HG03439 (cell line): ENCODE measurements around the gene GREB1.

Source experiments
- ATAC-seq: cut with Tn5 transposase; IDR thresholded peaks from one replicate; pipeline ENCODE4 v1.9.1; 2021; ENCODE audit warnings: mild to moderate bottlenecking, moderate library complexity; ENCODE audit not compliant: unreplicated experiment

GREB1 gene

DNA sequence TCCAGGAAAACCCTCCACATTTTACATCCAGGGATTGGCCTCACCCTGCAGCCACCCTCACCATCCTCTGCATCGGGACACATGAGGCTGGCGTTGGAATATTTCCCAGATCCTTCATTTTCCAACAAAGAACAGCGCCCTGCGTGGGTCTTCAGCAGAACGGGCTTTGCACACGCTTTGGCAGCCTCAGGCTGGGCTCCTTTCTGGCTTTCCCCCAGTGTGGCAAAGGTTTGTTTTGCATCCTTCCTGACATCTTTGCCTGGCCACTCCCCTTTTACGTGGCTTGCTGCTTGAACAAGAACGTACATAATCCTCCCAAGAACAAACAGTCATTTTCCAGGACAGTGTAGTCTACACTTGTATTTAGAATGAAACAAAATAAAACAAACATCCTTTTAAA is 25.6 kb upstream of the GREB1 start:
- no peak for ATAC-seq

DNA sequence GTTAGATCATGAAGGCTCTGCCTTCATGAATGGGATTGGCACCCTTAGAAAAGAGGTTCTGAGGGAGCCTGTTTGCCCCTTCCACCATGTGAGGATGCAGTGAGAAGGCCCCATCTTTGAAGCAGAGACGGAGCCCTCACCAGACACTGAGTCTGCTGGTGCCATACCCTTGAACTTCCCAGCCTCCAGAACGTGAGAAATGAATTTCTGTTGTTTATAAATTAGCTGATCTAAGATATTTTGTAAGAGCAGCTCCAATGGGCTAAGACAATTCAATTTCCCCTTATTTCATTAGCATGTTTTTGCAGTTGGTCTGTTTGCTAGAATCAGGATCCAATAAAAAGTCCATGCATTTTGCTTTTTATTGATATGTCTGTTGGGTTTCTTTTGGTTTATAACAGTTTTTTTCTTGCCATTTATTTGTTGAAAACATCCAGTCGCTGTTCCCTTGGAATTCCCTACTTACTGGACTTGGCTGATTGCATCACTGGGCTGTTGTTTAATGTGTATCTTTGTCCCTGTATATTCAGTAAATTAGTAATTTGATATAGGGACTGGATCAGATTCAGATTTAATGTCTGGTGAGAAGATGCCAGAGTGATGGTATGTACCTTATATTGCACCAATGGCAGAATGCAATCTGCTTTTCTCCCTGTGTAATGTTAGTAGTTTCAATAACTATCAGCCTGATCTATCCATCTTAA is 24.0 kb upstream of the GREB1 start:
- no peak for ATAC-seq

DNA sequence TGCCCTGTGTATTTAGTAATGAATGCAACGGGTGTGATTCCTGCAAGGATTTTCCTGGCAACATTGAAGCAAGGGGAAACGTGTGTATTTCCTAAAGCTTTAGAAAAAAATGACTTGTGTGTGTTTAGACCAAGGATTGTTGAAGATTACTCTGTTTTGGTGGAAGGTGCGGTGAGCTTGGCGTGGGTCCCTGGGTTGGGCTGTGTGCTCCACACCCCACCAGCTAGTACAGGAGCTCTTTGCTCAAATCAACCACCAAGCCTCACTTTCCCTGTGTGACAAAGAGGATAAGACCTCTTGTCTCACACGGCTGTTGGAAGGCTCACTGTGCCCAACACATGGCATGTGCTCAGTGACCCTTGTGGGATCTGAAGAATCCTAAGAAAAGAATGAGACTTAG is 21.4 kb upstream of the GREB1 start:
- ATAC-seq, result no peak

DNA sequence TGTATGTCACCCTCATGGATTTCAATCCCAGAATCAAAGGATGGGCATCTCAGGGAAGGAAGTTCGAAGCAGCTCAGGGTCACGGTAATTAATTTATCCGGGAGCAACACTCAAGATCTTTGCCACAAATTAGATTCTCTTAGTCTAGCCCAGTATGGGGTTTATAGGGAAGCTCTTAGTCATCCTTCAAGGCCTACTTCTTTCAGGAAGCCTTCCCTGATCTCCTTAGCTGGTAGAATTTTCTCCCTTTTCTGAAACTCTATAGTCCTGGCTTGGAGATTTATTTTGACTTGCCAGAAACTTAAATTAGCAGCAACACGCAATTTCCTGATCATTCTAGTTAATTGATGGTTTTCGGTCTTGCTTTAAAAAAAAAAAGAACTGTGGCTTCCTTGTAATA is 20.5 kb upstream of the GREB1 start:
- no peak for ATAC-seq

DNA sequence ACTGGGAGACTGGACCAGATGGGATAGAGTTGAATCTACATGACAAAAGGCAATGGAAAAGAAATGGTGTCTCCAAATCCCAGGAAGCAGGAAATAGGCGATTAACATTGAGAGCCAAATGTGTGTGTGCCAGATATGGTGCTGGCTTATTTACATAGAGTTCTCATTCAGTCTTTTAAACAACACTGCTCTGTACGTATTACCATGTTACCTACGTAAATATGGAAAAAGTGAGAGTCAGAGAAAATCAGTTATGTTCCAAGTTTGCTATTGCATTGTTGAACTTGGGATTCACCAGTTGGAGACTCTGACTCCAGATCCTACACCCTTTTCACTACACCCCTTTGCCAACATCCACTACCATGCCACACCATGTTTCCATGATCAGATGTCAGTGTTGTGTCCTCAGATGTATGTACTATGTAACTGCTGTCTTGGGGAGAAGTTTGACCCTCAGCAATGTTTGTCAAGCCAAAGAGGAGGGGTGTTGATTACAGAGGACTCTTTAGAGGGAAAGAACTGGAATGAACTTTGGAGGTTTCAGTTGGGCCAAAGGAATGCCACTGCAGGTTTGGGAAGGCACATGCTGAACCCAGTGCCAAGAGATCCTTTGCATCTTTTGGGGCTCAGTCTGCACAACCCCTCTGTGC is 19.6 kb upstream of the GREB1 start:
- ATAC-seq, result no peak

DNA sequence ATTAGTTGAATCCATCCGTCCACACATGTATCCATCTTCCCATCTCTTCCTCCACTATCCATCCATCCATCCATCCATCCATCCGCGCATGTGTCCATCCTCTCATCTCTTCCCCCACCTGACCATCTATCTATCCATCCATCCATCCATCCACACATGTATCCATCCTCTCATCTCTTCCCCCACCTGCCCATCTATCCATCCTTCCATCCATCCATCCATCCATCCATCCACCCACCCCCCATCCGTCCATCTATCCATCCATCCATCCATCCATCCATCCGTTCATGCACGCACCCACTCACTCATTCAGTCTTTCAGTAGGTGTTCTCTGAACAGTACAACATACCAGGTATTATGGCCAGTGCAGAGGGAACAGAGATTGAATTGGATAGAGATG is 18.9 kb upstream of the GREB1 start:
- ATAC-seq, result no peak

DNA sequence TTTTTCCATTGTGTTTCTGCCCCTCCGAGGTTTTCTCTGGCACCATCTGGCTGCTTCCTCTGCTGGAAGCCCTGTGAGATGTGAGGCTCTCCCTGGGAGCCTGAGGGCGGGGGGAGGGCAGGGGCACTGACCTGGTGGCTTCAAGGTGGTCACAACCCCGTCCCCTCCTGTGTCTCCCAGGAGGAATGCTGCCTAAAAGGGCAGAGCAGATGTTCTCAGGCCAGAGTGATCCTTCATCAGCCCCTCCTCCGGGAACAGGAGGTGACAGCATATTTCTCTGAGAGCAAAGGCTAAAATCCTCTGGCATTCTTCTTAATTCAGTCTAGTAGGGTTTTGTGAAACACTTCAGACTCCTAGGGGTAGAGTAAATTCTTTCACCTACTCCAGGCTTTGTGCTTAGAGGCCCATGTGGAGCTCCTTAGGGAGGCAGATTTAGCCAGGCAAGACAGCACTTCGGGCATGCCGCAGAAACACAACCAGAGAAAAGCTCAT is 18.3 kb upstream of the GREB1 start:
- ATAC-seq, result no peak

DNA sequence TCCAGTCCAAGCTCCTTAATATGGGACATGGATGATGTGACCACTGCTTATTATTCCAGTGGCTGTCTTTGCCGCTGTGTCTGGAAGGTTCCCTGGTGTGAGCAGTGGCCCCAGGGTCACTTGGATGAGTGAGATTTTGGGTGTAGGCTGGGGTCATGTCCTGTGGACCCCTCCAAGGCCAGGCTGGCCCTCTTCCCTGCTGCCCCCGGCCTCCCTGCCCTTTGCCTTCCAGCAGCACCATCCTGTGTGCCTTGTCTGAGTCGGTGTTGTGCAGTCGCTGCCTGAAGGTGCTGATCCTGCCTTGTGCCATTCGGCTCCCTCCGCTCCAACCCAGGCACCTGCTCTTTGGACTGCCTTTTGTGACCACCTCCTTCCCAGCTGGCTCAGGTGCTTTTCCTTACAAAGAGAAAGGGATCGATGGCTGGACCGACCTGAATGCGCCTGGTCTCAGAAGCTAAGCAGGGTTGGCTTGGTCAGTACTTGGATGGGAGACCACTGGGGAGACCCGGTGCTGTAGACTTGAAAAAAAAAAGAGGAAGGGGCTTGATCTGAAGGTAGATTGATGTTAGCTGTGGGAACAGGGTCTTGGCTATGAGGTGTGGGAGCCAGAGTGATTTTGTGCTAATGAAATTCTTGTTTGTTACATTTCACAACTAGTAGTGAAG is 16.7 kb upstream of the GREB1 start:
- no peak for ATAC-seq

DNA sequence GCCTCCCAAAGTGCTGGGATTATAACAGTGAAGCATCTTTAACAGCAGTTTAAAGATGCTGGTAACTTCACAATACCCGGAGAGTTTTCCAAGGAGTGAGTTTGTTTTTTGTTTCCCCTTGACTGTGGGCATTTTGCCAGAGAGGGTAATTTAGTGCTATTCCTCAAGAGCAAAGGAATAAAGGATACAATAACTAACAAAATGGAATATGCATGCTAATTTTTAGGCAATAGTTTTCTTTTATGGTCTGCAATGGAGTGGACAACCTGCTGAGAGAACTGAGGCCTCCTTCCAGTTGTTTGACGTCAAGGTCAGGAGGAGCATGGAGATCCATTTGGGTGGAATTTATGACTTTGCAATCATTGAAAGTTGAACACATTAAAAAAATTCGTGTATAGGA is 15.9 kb upstream of the GREB1 start:
- no peak for ATAC-seq

DNA sequence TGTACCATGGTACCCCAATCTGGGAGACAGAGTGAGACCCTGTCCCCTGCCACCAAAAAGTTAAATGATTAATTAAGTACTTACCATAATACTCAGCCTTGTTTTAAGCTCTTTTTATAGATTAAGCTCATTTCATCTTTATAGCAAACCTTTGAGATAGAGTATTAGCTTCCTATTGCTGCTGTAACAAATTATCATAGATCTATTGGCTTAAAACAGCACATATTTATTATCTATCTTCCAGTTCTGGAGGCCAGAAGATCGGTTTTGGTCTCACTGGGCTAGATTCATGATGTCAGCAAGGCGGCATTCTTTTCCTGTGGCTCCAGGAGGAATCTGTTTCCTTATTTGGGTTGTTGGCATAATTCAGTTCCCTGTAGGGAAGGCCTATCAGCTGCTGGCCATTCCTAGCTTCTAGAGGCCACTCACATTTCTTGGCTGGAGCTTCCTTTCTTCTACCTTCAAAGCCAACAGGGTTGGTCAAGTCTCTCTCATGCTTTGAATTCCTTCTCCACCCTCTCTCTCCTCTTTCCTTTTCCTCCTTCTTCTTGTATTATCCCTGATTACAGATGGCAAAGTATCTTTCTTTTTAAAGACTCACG is 13.7 kb upstream of the GREB1 start:
- ATAC-seq, result no peak

DNA sequence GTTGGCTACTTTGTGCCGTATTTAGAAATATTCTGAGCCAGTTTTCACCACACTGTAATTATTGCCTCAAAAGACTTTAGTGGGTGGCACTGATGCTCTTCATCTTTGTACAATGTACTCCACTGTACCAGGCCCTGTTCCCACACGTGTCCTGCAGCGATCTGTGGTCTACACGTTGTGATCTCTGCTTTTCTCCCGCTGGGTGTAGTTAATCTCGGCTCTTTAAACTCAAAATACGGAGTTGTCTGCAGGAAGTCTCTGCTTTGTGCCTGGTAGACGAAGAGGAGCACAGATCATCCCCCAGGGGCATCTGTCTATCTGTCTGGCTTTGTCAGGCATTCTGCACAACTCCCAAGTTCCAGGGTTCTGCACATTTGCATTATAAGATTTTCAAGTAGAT is 12.1 kb upstream of the GREB1 start:
- ATAC-seq, result no peak

DNA sequence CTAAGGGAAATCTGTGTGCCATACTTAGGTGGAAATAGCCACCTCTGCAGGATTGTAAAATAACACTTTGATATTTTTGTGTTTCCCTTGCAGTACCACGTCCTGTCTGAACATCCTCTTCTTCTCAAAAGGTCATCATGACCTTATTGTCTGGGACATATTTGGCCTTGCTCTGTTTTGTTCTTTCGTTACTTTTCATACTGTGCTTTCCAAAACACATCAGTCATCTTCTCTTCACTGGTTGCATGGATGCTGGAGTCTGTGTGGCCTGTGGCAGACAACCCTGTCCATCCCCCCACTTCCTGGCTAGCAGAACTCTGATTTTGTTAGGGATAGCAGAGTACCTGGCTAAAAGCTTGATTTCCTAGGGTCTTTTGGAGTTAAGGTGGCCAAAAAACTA is 9.4 kb upstream of the GREB1 start:
- no peak for ATAC-seq

DNA sequence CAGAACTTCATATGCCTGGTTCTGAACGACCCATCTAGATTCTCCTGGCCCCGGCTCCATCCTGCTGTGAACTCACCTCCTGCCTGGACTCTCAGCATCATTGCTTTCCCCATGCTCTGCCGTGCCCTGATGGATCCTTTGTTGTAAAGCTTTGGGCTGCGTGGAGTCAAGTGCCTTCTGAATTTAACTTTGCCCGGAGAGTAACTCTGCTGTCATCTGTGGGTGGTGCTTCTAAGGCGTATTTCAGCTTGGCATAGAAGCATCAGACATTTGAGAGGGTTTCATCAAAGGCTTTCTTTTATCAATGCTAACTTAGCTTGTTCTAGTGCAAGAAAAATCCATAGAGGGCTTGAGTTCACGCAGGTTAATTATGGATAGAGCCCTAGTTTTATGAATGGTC is 8.1 kb upstream of the GREB1 start:
- ATAC-seq, result no peak

DNA sequence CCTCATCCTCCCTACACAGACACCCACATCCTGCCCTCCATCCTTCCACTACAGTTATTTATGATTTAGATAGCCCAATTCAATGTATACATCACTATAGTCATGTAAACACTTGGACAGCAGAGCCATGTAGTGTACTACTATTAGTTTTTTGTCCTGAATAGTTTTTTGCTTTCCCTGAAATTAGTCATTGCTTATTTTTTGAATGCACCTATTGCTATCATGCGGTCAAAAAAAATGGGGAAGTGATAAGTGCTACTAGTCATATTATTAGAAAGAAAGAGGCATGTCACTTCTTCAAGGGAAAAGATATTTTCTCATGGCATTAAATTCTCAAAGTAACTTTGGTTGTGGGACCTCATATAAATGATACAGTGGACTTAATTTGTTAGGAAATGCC is 6.8 kb upstream of the GREB1 start:
- no peak for ATAC-seq

DNA sequence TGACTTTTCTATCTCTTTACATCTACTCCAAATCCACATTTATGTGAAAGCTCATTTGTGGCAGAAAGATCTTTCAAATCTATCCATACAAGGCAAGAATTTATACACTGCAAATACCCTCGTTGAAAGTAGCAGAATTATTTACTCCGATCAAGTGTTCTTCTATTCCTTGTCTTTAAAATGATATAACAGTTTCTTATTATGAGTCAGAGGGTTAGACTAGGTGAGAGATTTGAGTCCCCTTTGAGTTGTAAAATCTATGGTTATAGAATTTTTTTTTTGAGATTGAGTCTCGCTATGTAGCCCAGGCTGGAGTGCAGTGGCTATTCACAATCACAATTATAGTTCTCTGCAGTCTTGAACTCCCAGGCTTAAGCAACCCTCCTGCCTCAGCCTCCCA is 5.6 kb upstream of the GREB1 start:
- no peak for ATAC-seq

DNA sequence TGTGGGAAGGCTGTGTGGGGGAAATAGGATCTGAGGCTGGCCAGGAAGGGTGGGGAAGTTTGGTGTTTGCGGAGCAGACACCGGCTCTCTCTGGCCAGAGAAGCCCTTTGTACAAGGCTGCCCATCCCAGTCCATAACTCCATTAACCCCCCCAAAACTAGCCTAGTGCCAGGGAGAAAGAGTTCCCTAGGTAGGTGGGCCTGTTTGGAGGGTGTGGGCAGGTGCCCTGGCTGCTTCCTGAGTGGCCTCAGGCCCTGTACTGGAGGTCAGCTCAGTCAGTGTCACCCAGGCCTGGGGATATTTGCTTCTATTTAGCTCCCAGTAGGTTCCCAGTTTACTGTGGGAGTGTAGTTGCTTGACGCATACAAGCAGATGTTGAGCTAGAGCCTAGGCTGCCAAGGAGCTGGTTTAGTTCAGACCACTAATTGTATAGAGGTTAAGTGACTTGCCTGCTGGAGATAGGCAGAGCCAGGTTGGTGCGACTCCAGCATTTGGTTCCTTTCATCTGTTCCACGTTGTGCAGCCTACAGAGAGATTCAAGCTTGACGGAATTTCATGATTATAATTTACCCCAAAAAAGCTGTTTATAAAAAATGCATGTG is 2.9 kb upstream of the GREB1 start:
- ATAC-seq, result no peak

DNA sequence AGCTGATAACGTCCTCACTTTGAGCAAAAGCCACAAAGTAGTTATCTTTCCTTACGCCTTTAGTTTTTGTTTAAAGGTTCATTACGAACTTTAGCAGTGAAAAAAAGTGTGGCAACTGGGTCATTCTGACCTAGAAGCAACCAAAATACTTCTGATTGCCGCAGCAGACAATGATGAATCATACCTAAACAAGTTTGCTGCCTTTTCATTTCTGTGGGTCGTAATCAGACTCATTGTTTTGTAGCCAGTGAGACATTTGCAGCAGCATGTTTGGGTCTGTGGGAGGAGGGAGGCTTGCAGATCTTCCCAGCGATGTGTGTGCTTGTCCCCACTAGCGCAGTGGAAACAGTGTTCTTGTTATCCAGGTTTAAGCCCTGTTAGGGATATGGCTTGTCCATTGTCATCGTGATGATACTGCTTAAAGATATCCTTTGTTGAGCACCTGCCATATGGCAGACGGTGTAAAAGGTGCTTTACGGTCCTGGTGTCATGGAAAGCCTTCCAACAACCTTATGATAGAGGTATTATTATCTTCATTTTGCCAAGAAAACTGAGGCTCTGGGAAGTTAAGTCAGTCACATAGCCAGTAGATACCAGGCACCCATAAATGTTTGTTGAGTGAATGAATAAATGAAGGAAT is 1.3 kb upstream of the GREB1 start:
- no peak for ATAC-seq

DNA sequence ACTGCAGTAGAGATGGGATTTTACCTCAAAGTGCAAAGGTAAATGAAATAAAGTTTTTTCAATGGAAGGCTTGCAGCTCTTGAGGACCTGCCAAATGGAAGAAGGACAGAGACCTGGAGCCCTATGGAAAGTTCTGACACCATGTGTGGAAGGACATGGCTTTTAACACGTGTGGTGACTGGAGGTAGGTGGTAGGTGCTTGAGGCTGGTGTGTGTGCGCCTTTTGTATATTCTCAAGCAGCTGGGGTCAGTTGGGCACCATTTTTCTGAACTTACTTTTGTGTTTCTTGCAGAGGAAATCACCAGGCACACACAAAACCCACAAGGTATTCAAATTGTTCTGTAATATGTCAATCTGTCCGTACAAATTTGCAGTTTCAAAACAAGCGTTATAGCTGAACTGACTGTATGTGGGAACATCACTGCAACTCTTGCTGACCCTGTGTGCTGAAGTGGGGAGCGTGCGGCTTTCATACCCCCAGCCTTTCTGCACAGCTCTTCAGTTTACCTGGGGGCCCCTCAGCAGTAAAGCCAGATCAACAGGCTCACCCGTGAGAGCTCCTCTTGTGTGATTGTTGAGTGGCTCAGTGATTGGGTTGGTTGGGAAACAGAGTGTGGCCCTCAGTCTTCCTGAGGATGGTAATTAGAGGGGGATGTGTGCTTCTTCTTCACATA is 363 bp downstream of the GREB1 start:
- no peak for ATAC-seq

DNA sequence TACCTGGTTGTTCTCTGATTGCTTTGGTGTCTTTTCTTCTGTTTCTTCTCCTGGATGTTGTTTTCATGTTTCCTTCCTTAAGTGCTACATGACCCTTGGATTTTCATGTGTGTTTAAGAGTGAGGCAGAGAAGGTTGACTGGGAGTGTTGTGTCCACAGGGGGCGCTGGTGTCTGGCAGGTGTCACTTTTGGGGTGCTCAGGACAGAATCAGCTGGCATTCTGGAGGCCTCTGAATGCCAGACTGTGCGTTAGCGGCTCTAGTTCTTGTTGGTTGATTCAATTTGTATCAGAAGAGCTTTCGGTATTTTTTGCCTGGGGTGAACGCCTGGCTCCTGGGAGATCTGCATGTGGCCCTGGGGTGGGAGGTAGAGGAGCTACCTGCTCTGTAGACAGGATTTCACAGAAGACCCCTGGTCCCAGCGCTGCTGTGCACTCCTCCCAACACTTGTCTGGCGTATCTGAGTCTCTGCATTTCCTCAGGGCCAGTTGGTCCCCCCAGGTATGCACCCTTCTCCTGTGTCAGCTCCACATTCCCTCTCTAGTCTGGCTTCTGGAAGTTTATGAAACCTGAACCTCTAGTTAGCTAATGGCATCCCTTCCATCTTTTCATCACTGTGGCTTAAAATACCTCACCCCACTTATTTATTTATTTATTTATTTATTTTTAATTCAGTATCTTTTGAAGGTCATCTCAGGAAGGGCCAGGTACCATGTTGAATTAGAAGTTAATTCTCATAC is 1.1 kb downstream of the GREB1 start:
- ATAC-seq, result no peak

DNA sequence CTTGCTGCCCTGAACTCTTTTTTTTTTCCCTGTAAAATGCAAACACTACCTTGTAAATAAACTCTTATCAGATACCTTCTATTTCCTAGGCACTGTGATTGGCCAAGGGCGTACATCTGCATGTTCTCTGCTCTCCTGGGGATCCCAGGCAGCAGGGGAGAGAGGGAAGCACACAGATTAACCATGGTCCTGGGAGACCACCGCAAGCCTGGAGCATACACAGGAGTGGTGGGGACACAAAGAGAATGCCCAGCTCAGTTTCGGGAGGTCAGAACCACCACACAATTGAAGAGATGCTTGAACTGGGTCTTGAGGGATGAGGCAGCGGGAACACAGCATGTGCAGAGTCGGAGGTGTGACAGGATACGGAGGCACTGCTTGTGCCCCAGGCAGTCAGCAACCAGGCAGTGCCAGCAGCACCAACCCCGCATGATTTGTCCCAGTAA is 2.1 kb downstream of the GREB1 start:
- ATAC-seq, result no peak
